Subcutaneous adipose tissue (tissue), 4 donors: ENCODE results near the gene EXOSC3. TPM values are rescaled to one million over a fixed set of nuclear protein-coding genes. Genes with fewer than 3 reads are reported as not detected.

Experiments
- CTCF ChIP-seq: fragments of 450-650 bp; IDR thresholded peaks from one replicate; pipeline ENCODE4 v1.5.1; 2016; ENCODE audit warnings: low read depth, mild to moderate bottlenecking, control low read depth, antibody characterized with exemption, moderate library complexity
- total RNA-seq, 4 donors: library from RNA; depleted of rRNA; stranded (reverse); fragments of >200 nt; gene quantifications; one replicate each; pipeline ENCODE4 v1.1.0, GENCODE V29; 2016

Gene EXOSC3
- 10 to 100 TPM; 28.7 to 36.8 (median 31.1) TPM for total RNA-seq

- no peak for TF ChIP-seq CTCF
These were observed at the start of gene EXOSC3 for GRCh38 chr9:37784616-37785483. EXOSC3 (minus strand) TSS chr9:37785064; CDS start chr9:37785044, 20 bp downstream.

- TF ChIP-seq CTCF, result no peak
These were observed 42.8 kb upstream of the EXOSC3 start for GRCh38 chr9:37827483-37828165.

- TF ChIP-seq CTCF, result no peak
These were observed 35.3 kb upstream of the EXOSC3 start for GRCh38 chr9:37820142-37820541.

- no peak for TF ChIP-seq CTCF
These were observed 34.0 kb upstream of the EXOSC3 start for GRCh38 chr9:37818849-37819248.

GRCh38 chr9:37812773-37813379, 28.0 kb upstream of the EXOSC3 start:
- TF ChIP-seq CTCF, result no peak

GRCh38 chr9:37811906-37812476, 27.1 kb upstream of the EXOSC3 start:
- TF ChIP-seq CTCF, result no peak

GRCh38 chr9:37806271-37806670, 21.4 kb upstream of the EXOSC3 start:
- no peak for TF ChIP-seq CTCF
